H1 (cell line): ENCODE results near the gene MPIG6B. TPM values are rescaled to one million over a fixed set of nuclear protein-coding genes. Genes with fewer than 3 reads are reported as not detected.

Source experiments
- BACH1 ChIP-seq: IDR thresholded peaks from 2 replicates; pipeline ENCODE4 v1.6.1; 2012; ENCODE audit warnings: low read length, improper control_type of control experiment
- BCL11A ChIP-seq, 2 experiments: IDR thresholded peaks; one replicate each; pipeline ENCODE4 v1.6.1; 2011; ENCODE audit warnings: low read depth in 2 of 2, low read length in 2 of 2, mild to moderate bottlenecking in 2 of 2
- CHD1 ChIP-seq: IDR thresholded peaks from 2 replicates; pipeline ENCODE4 v1.6.1; 2012; ENCODE audit warnings: low read depth, low read length, improper control_type of control experiment
- EP300 ChIP-seq, 2 experiments: IDR thresholded peaks; 1 replicate in 1 of 2; 2 replicates in 1 of 2; pipeline ENCODE4 v1.6.1; 2011 to 2012; ENCODE audit warnings: low read depth in 2 of 2, low read length in 2 of 2, mild to moderate bottlenecking in 2 of 2, borderline replicate concordance in 1 of 2, inconsistent platforms in 1 of 2, moderate library complexity in 1 of 2
- EZH2 ChIP-seq: fragments of 200-600 bp; sonication (generic); IDR thresholded peaks from 2 replicates; pipeline ENCODE4 v1.7.1; 2012; ENCODE audit warnings: low read depth, mild to moderate bottlenecking, moderate library complexity, low read length, inconsistent platforms; ENCODE audit not compliant: severe bottlenecking
- FOSL1 ChIP-seq: IDR thresholded peaks from 2 replicates; pipeline ENCODE4 v1.6.1; 2011; ENCODE audit warnings: mild to moderate bottlenecking, low read depth, low read length, moderate library complexity; ENCODE audit not compliant: insufficient read depth
- GABPA ChIP-seq: IDR thresholded peaks from 2 replicates; pipeline ENCODE4 v1.6.1; 2011; ENCODE audit warnings: mild to moderate bottlenecking, low read length, moderate library complexity, borderline replicate concordance; ENCODE audit not compliant: insufficient read depth
- JUND ChIP-seq: IDR thresholded peaks from 2 replicates; pipeline ENCODE4 v1.6.1; 2011; ENCODE audit warnings: mild to moderate bottlenecking, improper control_type of control experiment, low read length
- KDM5A ChIP-seq: fragments of 200-600 bp; IDR thresholded peaks from 2 replicates; pipeline ENCODE4 v1.7.1; 2012; ENCODE audit warnings: mild to moderate bottlenecking, low read length, inconsistent platforms, mixed read lengths
- MAFK ChIP-seq: IDR thresholded peaks from 2 replicates; pipeline ENCODE4 v1.6.1; 2012; ENCODE audit warnings: low read depth, mild to moderate bottlenecking, improper control_type of control experiment, low read length
- POU5F1 ChIP-seq: IDR thresholded peaks from 2 replicates; pipeline ENCODE4 v1.6.1; 2011; ENCODE audit warnings: low read depth, mild to moderate bottlenecking, low read length, moderate library complexity
- RNF2 ChIP-seq: fragments of 200-900, 300-1000 bp; sonication (generic); IDR thresholded peaks from 2 replicates; pipeline ENCODE4 v1.7.1; 2016; ENCODE audit warnings: borderline replicate concordance, low read depth, mild to moderate bottlenecking, antibody characterized with exemption, low read length; ENCODE audit not compliant: poor library complexity, severe bottlenecking; ENCODE audit errors: missing control alignments
- SAP30 ChIP-seq: fragments of 300-600 bp; sonication (generic); IDR thresholded peaks from 2 replicates; pipeline ENCODE4 v1.7.1; 2012; ENCODE audit warnings: low read length, moderate library complexity, mild to moderate bottlenecking, inconsistent platforms; ENCODE audit not compliant: insufficient read depth, insufficient replicate concordance
- SIX5 ChIP-seq: IDR thresholded peaks from 2 replicates; pipeline ENCODE4 v1.6.1; 2011; ENCODE audit warnings: mild to moderate bottlenecking, low read depth, low read length
- TEAD4 ChIP-seq: IDR thresholded peaks from 2 replicates; pipeline ENCODE4 v1.6.1; 2012; ENCODE audit warnings: low read depth, low read length, inconsistent platforms, mixed read lengths
- YY1 ChIP-seq: IDR thresholded peaks from 2 replicates; pipeline ENCODE4 v1.6.1; 2011; ENCODE audit warnings: low read depth, mild to moderate bottlenecking, low read length
- polyA plus RNA-seq, 7 experiments: library from polyadenylated mRNA; depleted of rRNA in 3 of 7; stranded (reverse) in 5 of 7; unstranded in 2 of 7; fragments of >200 nt in 5 of 7; fragments of 200-250 nt in 2 of 7; gene quantifications; 1 replicate in 5 of 7; 2 replicates in 1 of 7; 4 replicates in 1 of 7; pipeline versions ENCODE4 v1.2.1 to v1.2.3, GENCODE V29; 2011 to 2013; ENCODE audit warnings: missing spikeins in 2 of 7, mixed read lengths in 2 of 7
- total RNA-seq: library from RNA; stranded (reverse); fragmentation: NEBNext Ultra II Directional; extraction: Animal tissue kit (Norgen Biotek cat#: 25700); gene quantifications from 2 replicates; pipeline ENCODE4 v1.2.1, GENCODE V29; 2021
- TF ChIP-seq, protein P1 (sequence below), 3 experiments: IDR thresholded peaks; 1 replicate in 2 of 3; 2 replicates in 1 of 3; pipeline versions ENCODE4 v1.5.1 to v1.6.1; 2011; ENCODE audit warnings: low read length in 3 of 3, mild to moderate bottlenecking in 3 of 3, inconsistent platforms in 2 of 3, low read depth in 1 of 3, moderate library complexity in 1 of 3; ENCODE audit not compliant: insufficient read depth in 1 of 3; ENCODE audit errors: control extremely low read depth in 1 of 3
- TF ChIP-seq, protein P2 (sequence below): IDR thresholded peaks from 2 replicates; pipeline ENCODE4 v1.6.1; 2011; ENCODE audit warnings: low read length, improper control_type of control experiment
- TF ChIP-seq, protein P3 (sequence below): IDR thresholded peaks from 2 replicates; pipeline ENCODE4 v1.6.1; 2012; ENCODE audit warnings: inconsistent platforms

The MPIG6B gene
- total and polyA plus RNA-seq, 2 of the 8 experiments (the other 6 are each of a cell fraction or from before 2014, with no cell fraction given): 0.18 TPM; not detected in 1

DNA sequence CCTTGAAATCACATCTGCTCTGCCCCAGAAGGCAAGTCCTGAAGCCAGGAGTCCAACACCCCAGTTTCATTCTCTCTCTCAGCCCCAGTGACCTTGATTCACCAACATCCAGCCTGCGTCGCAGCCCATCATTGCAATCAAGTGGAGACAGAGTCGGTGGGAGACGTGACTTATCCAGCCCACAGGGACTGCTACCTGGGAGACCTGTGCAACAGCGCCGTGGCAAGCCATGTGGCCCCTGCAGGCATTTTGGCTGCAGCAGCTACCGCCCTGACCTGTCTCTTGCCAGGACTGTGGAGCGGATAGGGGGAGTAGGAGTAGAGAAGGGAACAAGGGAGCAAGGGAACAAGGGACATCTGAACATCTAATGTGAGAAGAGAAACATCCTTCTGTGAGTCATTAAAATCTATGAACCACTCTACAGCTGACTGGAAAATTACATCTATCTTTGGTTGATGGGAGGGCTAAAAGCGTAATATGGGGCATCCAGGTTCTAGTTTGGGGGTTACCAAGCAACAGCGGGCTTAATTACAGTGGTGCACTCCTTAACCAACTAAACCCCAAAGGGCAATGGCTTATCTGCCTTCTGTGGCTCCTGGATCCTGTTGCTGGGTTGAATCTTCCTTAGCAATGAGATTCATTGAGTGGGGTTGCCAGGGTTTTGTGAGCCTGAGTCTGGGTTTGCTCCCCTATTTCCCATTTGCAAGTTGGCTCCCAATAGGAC lies 5.5 kb upstream of the MPIG6B start (continued):
- TF ChIP-seq, protein P1, sequence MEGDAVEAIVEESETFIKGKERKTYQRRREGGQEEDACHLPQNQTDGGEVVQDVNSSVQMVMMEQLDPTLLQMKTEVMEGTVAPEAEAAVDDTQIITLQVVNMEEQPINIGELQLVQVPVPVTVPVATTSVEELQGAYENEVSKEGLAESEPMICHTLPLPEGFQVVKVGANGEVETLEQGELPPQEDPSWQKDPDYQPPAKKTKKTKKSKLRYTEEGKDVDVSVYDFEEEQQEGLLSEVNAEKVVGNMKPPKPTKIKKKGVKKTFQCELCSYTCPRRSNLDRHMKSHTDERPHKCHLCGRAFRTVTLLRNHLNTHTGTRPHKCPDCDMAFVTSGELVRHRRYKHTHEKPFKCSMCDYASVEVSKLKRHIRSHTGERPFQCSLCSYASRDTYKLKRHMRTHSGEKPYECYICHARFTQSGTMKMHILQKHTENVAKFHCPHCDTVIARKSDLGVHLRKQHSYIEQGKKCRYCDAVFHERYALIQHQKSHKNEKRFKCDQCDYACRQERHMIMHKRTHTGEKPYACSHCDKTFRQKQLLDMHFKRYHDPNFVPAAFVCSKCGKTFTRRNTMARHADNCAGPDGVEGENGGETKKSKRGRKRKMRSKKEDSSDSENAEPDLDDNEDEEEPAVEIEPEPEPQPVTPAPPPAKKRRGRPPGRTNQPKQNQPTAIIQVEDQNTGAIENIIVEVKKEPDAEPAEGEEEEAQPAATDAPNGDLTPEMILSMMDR (IDR thresholded peaks at IDR 0.05; ENCODE audit: control extremely low read depth in 1 of 3, insufficient read depth in 1 of 3, low read depth in 1 of 3, low read length in 3 of 3): peak; percentile 52 to 74 (median 72); a peak in 3 of 4 replicates
- TF ChIP-seq FOSL1: no peak
- no peak for TF ChIP-seq BACH1
- TF ChIP-seq SIX5: no peak
- TF ChIP-seq, protein P2, sequence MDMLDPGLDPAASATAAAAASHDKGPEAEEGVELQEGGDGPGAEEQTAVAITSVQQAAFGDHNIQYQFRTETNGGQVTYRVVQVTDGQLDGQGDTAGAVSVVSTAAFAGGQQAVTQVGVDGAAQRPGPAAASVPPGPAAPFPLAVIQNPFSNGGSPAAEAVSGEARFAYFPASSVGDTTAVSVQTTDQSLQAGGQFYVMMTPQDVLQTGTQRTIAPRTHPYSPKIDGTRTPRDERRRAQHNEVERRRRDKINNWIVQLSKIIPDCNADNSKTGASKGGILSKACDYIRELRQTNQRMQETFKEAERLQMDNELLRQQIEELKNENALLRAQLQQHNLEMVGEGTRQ: no peak
- TF ChIP-seq EZH2: no peak
- no peak for TF ChIP-seq BCL11A (IDR thresholded peaks at IDR 0.05; ENCODE audit: low read depth in 2 of 2, low read length in 2 of 2)
- no peak for TF ChIP-seq KDM5A
- TF ChIP-seq SAP30: no peak
- TF ChIP-seq RNF2: no peak
- TF ChIP-seq GABPA: no peak
- no peak for TF ChIP-seq POU5F1
- no peak for TF ChIP-seq MAFK
- TF ChIP-seq CHD1: no peak
- no peak for TF ChIP-seq TEAD4
- no peak for TF ChIP-seq EP300 (IDR thresholded peaks at IDR 0.05; ENCODE audit: borderline replicate concordance in 1 of 2, low read depth in 2 of 2, low read length in 2 of 2)
- TF ChIP-seq YY1: peak; percentile 34; the same call in 1 of the 2 replicates
- TF ChIP-seq, protein P3, sequence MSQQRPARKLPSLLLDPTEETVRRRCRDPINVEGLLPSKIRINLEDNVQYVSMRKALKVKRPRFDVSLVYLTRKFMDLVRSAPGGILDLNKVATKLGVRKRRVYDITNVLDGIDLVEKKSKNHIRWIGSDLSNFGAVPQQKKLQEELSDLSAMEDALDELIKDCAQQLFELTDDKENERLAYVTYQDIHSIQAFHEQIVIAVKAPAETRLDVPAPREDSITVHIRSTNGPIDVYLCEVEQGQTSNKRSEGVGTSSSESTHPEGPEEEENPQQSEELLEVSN: no peak
- no peak for TF ChIP-seq JUND
